ENCODE measurements around the gene BNC2.

The BNC2 gene

GRCh38 chr9:16422114-16422513 is 448.4 kb downstream of the BNC2 start:
- no peak overlapping the region for H3K4me3 ChIP-seq (ENCODE audit: low read depth, low read length)
- CTCF ChIA-PET: no interaction called here
- TF ChIP-seq CTCF (IDR thresholded peaks at IDR 0.05; ENCODE audit: insufficient read depth, low read length, missing control alignments): no peak
- POLR2A ChIA-PET: no interaction called here
- no peak for DNase-seq (ENCODE audit: low read depth, low spot score)

GRCh38 chr9:16421532-16421931 is 448.9 kb downstream of the BNC2 start:
- H3K4me3 ChIP-seq (ENCODE audit: low read depth, low read length): no peak overlapping the region
- no peak for TF ChIP-seq CTCF (IDR thresholded peaks at IDR 0.05; ENCODE audit: insufficient read depth, low read length, missing control alignments)
- ChIA-PET CTCF (no interaction called here), POLR2A (no interaction called here)
- DNase-seq (ENCODE audit: low read depth, low spot score): no peak

- ChIA-PET CTCF (no interaction called here), POLR2A (no interaction called here)
- H3K4me3 ChIP-seq (ENCODE audit: low read depth, low read length): no peak overlapping the region
- no peak for DNase-seq (ENCODE audit: low read depth, low spot score)
- no peak for TF ChIP-seq CTCF (IDR thresholded peaks at IDR 0.05; ENCODE audit: insufficient read depth, low read length, missing control alignments)
These were observed 451.3 kb downstream of the BNC2 start for GRCh38 chr9:16419124-16419523.

- no peak for TF ChIP-seq CTCF (IDR thresholded peaks at IDR 0.05; ENCODE audit: insufficient read depth, low read length, missing control alignments)
- ChIA-PET CTCF (no interaction called here), POLR2A (no interaction called here)
- no peak overlapping the region for H3K4me3 ChIP-seq (ENCODE audit: low read depth, low read length)
- no peak for DNase-seq (ENCODE audit: low read depth, low spot score)
These were observed 451.7 kb downstream of the BNC2 start for GRCh38 chr9:16418721-16419120.

- TF ChIP-seq CTCF (IDR thresholded peaks at IDR 0.05; ENCODE audit: insufficient read depth, low read length, missing control alignments): no peak
- ChIA-PET CTCF (no interaction called here), POLR2A (no interaction called here)
- H3K4me3 ChIP-seq (ENCODE audit: low read depth, low read length): no peak overlapping the region
- no peak for DNase-seq (ENCODE audit: low read depth, low spot score)
These were observed 452.7 kb downstream of the BNC2 start for GRCh38 chr9:16417749-16418148.

- no peak for TF ChIP-seq CTCF (IDR thresholded peaks at IDR 0.05; ENCODE audit: insufficient read depth, low read length, missing control alignments)
- H3K4me3 ChIP-seq (ENCODE audit: low read depth, low read length): no peak overlapping the region
- ChIA-PET CTCF (no interaction called here), POLR2A (interaction anchor here (0.6 kb wide), 1 partner anchor 99 kb away, joined by 3 read pairs; no protein-coding TSS in a partner anchor)
- peak; percentile 65 for DNase-seq (ENCODE audit: low read depth, low spot score)
These were observed 453.3 kb downstream of the BNC2 start for GRCh38 chr9:16417161-16417560.

Measured in AG04449 (cell line).